ENCODE data around the gene FRAT1. TPM values are rescaled to one million over a fixed set of nuclear protein-coding genes. Genes with fewer than 3 reads are reported as not detected.

Gene FRAT1
- total and polyA plus RNA-seq, 2 of the 4 experiments (the other 2 are of a cell fraction) = 0.54 to 0.89 TPM

GRCh38 chr10:97311111-97311626 lies 7.9 kb upstream of the FRAT1 start:
- no peak overlapping the region for H2AFZ ChIP-seq (replicated peaks; ENCODE audit: low read length, poor library complexity)
- no peak overlapping the region for H3K23ac ChIP-seq (ENCODE audit: low read depth, low read length)
- H3K9ac ChIP-seq (ENCODE audit: low read depth, low read length) = no peak overlapping the region
- H2BK5ac ChIP-seq (ENCODE audit: low read depth, low read length, poor library complexity, severe bottlenecking) = no peak overlapping the region
- no peaks in the 10 kb centered on the region for H3K4me1 ChIP-seq (ENCODE audit: control insufficient read depth, insufficient read depth, low read length)
- H2BK15ac ChIP-seq (ENCODE audit: low read depth, low read length) = no peak overlapping the region
- H4K91ac ChIP-seq (ENCODE audit: insufficient read depth, low read depth, low read length) = no peak overlapping the region
- no peak overlapping the region for H3K4me3 ChIP-seq (ENCODE audit: insufficient read depth, low read depth, low read length)
- no peak overlapping the region for H3K14ac ChIP-seq (replicated peaks; ENCODE audit: low read depth, low read length)
- no peak overlapping the region for H3K56ac ChIP-seq (ENCODE audit: extremely low read depth, insufficient read depth, low read length)
- no peak overlapping the region for H3K4ac ChIP-seq (ENCODE audit: low read depth, low read length)
- CTCF ChIA-PET = no interaction called here
- H3K36me3 ChIP-seq (ENCODE audit: control insufficient read depth, insufficient read depth, low read length) = no peaks in the 10 kb centered on the region
- H3K27ac ChIP-seq (ENCODE audit: insufficient read depth, low read length) = no peak overlapping the region
- H3K4me2 ChIP-seq (ENCODE audit: low read depth, low read length) = no peak overlapping the region
- no peak overlapping the region for H2AK9ac ChIP-seq (replicated peaks; ENCODE audit: low read depth, low read length, poor library complexity)
- no TSS peak for BruUV-seq (replicated peaks)
- no peak overlapping the region for H4K5ac ChIP-seq (ENCODE audit: low read depth, low read length)
- H3K9me3 ChIP-seq (ENCODE audit: control insufficient read depth, insufficient read depth, low read length) = no peaks in the 10 kb centered on the region
- in situ Hi-C loops (cut with MboI; ENCODE audit: low sequenced_read_pairs) (no loop called here), dilution Hi-C loops (cut with HindIII; ENCODE audit: low sequenced_read_pairs, unreplicated experiment) (no loop called here), intact Hi-C loops (cut with micrococcal nuclease) (no loop called here)
- no CpG with 5 or more reads among the region's 4 CpGs for WGBS, 2 experiments (ENCODE audit: extremely low coverage in 2 of 2, insufficient read length in 1 of 2)
- H3K27me3 ChIP-seq (ENCODE audit: control insufficient read depth, insufficient read depth, low read length) = peaks cover 3% of the 10 kb centered on the region; the same call in 1 of the 2 replicates
- POLR2A ChIA-PET (ENCODE audit: unreplicated experiment) = no interaction called here
- H2BK20ac ChIP-seq (ENCODE audit: low read depth, low read length) = no peak overlapping the region
- no peak overlapping the region for H4K8ac ChIP-seq (ENCODE audit: low read depth in 2 of 2, low read length in 2 of 2)
- no peak overlapping the region for H2BK120ac ChIP-seq (ENCODE audit: low read depth, low read length)
- no peaks in the 10 kb centered on the region for H3K79me1 ChIP-seq (ENCODE audit: low read depth in 1 of 2, low read length in 2 of 2)
- H2AK5ac ChIP-seq (ENCODE audit: low read depth, low read length) = no peak overlapping the region
- DNase-seq (no peak), ATAC-seq (ENCODE audit: low read depth) (no peak)
- no peaks in the 10 kb centered on the region for H3K9me1 ChIP-seq (ENCODE audit: insufficient read depth, low read length)
- TF ChIP-seq ELK1 (IDR thresholded peaks at IDR 0.05; ENCODE audit: borderline replicate concordance, low read depth, low read length) = no peak
- TF ChIP-seq FOS (IDR thresholded peaks at IDR 0.05; ENCODE audit: low read depth, low read length) = no peak
- no peak for TF ChIP-seq CEBPB (IDR thresholded peaks at IDR 0.05; ENCODE audit: low read depth, low read length)
- TF ChIP-seq USF2 (IDR thresholded peaks at IDR 0.05; ENCODE audit: low read depth, low read length) = no peak
- no peak for TF ChIP-seq MAFK (IDR thresholded peaks at IDR 0.05; ENCODE audit: low read depth, low read length)
- no peak for TF ChIP-seq SMC3 (IDR thresholded peaks at IDR 0.05; ENCODE audit: low read depth, low read length)
- TF ChIP-seq CHD1 (IDR thresholded peaks at IDR 0.05; ENCODE audit: low read depth, low read length) = no peak
- TF ChIP-seq CTCF (conservative IDR thresholded peaks at IDR 0.05; ENCODE audit: low read depth, low read length) = no peak
- no peak for TF ChIP-seq RCOR1 (IDR thresholded peaks at IDR 0.05; ENCODE audit: insufficient replicate concordance, low read length)
- TF ChIP-seq NFE2L2 (IDR thresholded peaks at IDR 0.05; ENCODE audit: low read depth, low read length) = no peak
- no peak for TF ChIP-seq BHLHE40 (IDR thresholded peaks at IDR 0.05; ENCODE audit: low read depth, low read length)
- no peak for TF ChIP-seq MXI1 (IDR thresholded peaks at IDR 0.05; ENCODE audit: borderline replicate concordance, low read depth, low read length)
- no peak for TF ChIP-seq RFX5 (IDR thresholded peaks at IDR 0.05; ENCODE audit: low read depth, low read length)
- no peak for TF ChIP-seq RAD21 (IDR thresholded peaks at IDR 0.05; ENCODE audit: low read length)
- TF ChIP-seq POLR2A (IDR thresholded peaks at IDR 0.05; ENCODE audit: low read depth, low read length) = no peak
- no peak for TF ChIP-seq MAZ (IDR thresholded peaks at IDR 0.05; ENCODE audit: borderline replicate concordance, low read depth, low read length)
- H4K20me1 ChIP-seq (ENCODE audit: insufficient read depth, low read length) = no peaks in the 10 kb centered on the region
- H3K18ac ChIP-seq (ENCODE audit: low read depth, low read length) = no peak overlapping the region

Measured in IMR-90 (cell line).